HepG2 (cell line): Measurements from ENCODE around the gene TLCD1. TPM values are rescaled to one million over a fixed set of nuclear protein-coding genes. Genes with fewer than 3 reads are reported as not detected.

Experiments used
- ATAC-seq: fragments of 200-7000 bp; cut with Tn5 transposase; 3 replicates; pipeline ENCODE4 v1.9.1; 2020; ENCODE audit warnings: mild to moderate bottlenecking, moderate library complexity
- BruUV-seq: library from RNA; stranded (reverse); fragments of 400-500 nt; replicated peaks from 2 replicates; lab custom pipeline; 2021; lab: Mats Ljungman, UMichigan
- CTCF ChIA-PET: fragments of 300-600 bp; formaldehyde crosslinking; extraction: SDS; loops from one replicate; lab custom pipeline; 2021; ENCODE audit warnings: low total read pairs, inconsistent platforms, low intra/inter-chr PET ratio; lab: Yijun Ruan, JAX
- POLR2A ChIA-PET: fragments of 350-600 bp; sonication (Branson Sonifier 250); formaldehyde crosslinking; loops from one replicate; lab custom pipeline; 2020; ENCODE audit warnings: antibody characterized with exemption, inconsistent platforms; lab: Yijun Ruan, JAX
- DNase-seq: peaks from one replicate; pipeline ENCODE4 v3.0.0-alpha.2; 2015; ENCODE audit warnings: low spot score
- FAIRE-seq: peaks from 3 replicates; lab custom pipeline; 2011; peaks lifted over from hg19 to GRCh38; lab: Jason Lieb, UNC
- H2AFZ ChIP-seq: one replicate; pipeline ENCODE4 v1.6.1; 2011; ENCODE audit warnings: low read length, inconsistent platforms
- H3K27ac ChIP-seq: fragments of 300-600 bp; 3 replicates; pipeline ENCODE4 v1.8.0; 2011; ENCODE audit warnings: mixed run types, mild to moderate bottlenecking, mixed read lengths, low read length, inconsistent platforms; ENCODE audit not compliant: insufficient read depth; ENCODE audit errors: extremely low read length
- H3K27me3 ChIP-seq, 2 experiments: fragments of 200-600 bp in 1 of 2; 2 replicates in 1 of 2; 3 replicates in 1 of 2; pipeline versions ENCODE4 v1.6.0 to v1.8.0; 2011; ENCODE audit warnings: low read length in 2 of 2, mild to moderate bottlenecking in 2 of 2, moderate library complexity in 2 of 2, inconsistent platforms in 1 of 2; ENCODE audit not compliant: insufficient read depth in 2 of 2, control insufficient read depth in 1 of 2
- H3K36me3 ChIP-seq, 2 experiments: fragments of 200-600 bp in 1 of 2; replicated peaks in 1 of 2; 2 replicates in 1 of 2; 3 replicates in 1 of 2; pipeline versions ENCODE4 v1.5.1 to v1.8.0; 2011; ENCODE audit warnings: low read length in 2 of 2, inconsistent platforms in 1 of 2; ENCODE audit not compliant: insufficient read depth in 2 of 2, control insufficient read depth in 1 of 2
- H3K4me1 ChIP-seq: 2 replicates; pipeline ENCODE4 v1.5.1; 2012; ENCODE audit warnings: low read length, inconsistent platforms; ENCODE audit not compliant: insufficient read depth
- H3K4me2 ChIP-seq: 2 replicates; pipeline ENCODE4 v1.6.0; 2011; ENCODE audit warnings: low read depth, low read length, inconsistent platforms
- H3K4me3 ChIP-seq, 3 experiments: fragments of 200-600 bp in 1 of 3; sonication (generic), shearing (Covaris generic) in 1 of 3; replicated peaks in 1 of 3; 2 replicates each; pipeline ENCODE4 v1.5.1; 2011 to 2016; ENCODE audit warnings: low read length in 3 of 3, inconsistent platforms in 2 of 3, low read depth in 2 of 3, mild to moderate bottlenecking in 2 of 3, control low read depth in 1 of 3, mixed read lengths in 1 of 3; ENCODE audit not compliant: insufficient read depth in 1 of 3
- H3K79me2 ChIP-seq: one replicate; pipeline ENCODE4 v1.6.1; 2011; ENCODE audit warnings: low read length, inconsistent platforms; ENCODE audit not compliant: insufficient read depth
- H3K9ac ChIP-seq: 2 replicates; pipeline ENCODE4 v1.6.0; 2011; ENCODE audit warnings: mild to moderate bottlenecking, low read depth, low read length, inconsistent platforms; ENCODE audit not compliant: insufficient read depth
- H3K9me3 ChIP-seq: 2 replicates; pipeline ENCODE4 v1.5.1; 2012; ENCODE audit warnings: mild to moderate bottlenecking, low read length
- H4K20me1 ChIP-seq: 2 replicates; pipeline ENCODE4 v1.6.0; 2011; ENCODE audit warnings: inconsistent platforms, mild to moderate bottlenecking, low read length, moderate library complexity; ENCODE audit not compliant: insufficient read depth
- AHDC1 ChIP-seq: sonication (generic); formaldehyde crosslinking; IDR thresholded peaks from 2 replicates; pipeline ENCODE4 v1.5.1; 2020; ENCODE audit warnings: mild to moderate bottlenecking, missing genetic modification reagents, borderline replicate concordance
- CHCHD3 ChIP-seq: sonication (generic); formaldehyde crosslinking; IDR thresholded peaks from 2 replicates; pipeline ENCODE4 v1.8.0; 2022; ENCODE audit warnings: mild to moderate bottlenecking, missing genetic modification reagents, moderate library complexity
- MAFF ChIP-seq: IDR thresholded peaks from 2 replicates; pipeline ENCODE4 v1.6.1; 2011; ENCODE audit warnings: low read depth, low read length, improper control_type of control experiment
- PHB2 ChIP-seq: fragments of 450-650 bp; IDR thresholded peaks from 2 replicates; pipeline ENCODE4 v1.6.1; 2018; ENCODE audit not compliant: partially characterized antibody
- U2AF2 ChIP-seq: fragments of 200-400 bp; formaldehyde crosslinking; IDR thresholded peaks from 2 replicates; pipeline ENCODE4 v1.6.1; 2017; ENCODE audit warnings: low read depth, mild to moderate bottlenecking, low read length
- ZNF362 ChIP-seq: sonication (generic); formaldehyde crosslinking; IDR thresholded peaks from 2 replicates; pipeline ENCODE4 v1.4.0; 2020; ENCODE audit warnings: missing genetic modification reagents, mild to moderate bottlenecking, borderline replicate concordance
- ZNF670 ChIP-seq: sonication (generic); formaldehyde crosslinking; IDR thresholded peaks from 2 replicates; pipeline ENCODE4 v1.8.0; 2022; ENCODE audit warnings: mild to moderate bottlenecking, missing genetic modification reagents, borderline replicate concordance
- ZNF740 ChIP-seq: sonication (generic); formaldehyde crosslinking; IDR thresholded peaks from 2 replicates; pipeline ENCODE4 v1.4.0; 2020; ENCODE audit warnings: missing genetic modification reagents
- ZNF766 ChIP-seq: sonication (generic); formaldehyde crosslinking; IDR thresholded peaks from 2 replicates; pipeline ENCODE4 v1.5.0; 2020; ENCODE audit warnings: missing genetic modification reagents, borderline replicate concordance
- WGBS: methylation state at CpG from one replicate; pipeline ENCODE4 v1.1.6; 2017; ENCODE audit warnings: low lambda C conversion rate; 5-methylcytosine and 5-hydroxymethylcytosine counted together
- in situ Hi-C: cut with HindIII; loops from 2 replicates; pipeline ENCODE4 v1.10.0; 2017; ENCODE audit warnings: low pct_unique_long_range_greater_than_20kb; ENCODE audit not compliant: extremely low pct_ligation_motif_present
- intact Hi-C: fragments of 100-400 bp; cut with micrococcal nuclease; formaldehyde crosslinking; loops from one replicate; pipeline ENCODE4 v1.10.0; 2022; ENCODE audit not compliant: unreplicated experiment
- polyA plus RNA-seq, 8 experiments: library from polyadenylated mRNA; depleted of rRNA in 3 of 8; stranded (reverse) in 7 of 8; unstranded in 1 of 8; fragments of >200 nt; fragmentation: Illumina TruSeq in 4 of 8; extraction: Trizol in 4 of 8; gene quantifications; 2 replicates each; pipeline versions ENCODE4 v1.2.1 to v1.2.3, GENCODE V29; 2011 to 2016; ENCODE audit warnings: low read depth in 4 of 8, missing spikeins in 1 of 8, mixed read lengths in 1 of 8; ENCODE audit not compliant: insufficient read depth in 1 of 8
- total RNA-seq, 5 experiments: library from RNA; depleted of rRNA; stranded (reverse); fragments of >200 nt; fragmentation: Illumina TruSeq; extraction: Trizol; gene quantifications; 2 replicates each; pipeline ENCODE4 v1.2.3, GENCODE V29; 2016; ENCODE audit warnings: low read depth in 1 of 5

Gene TLCD1
- total and polyA plus RNA-seq, 2 of the 13 experiments (the other 11 are each of a cell fraction or from before 2014, with no cell fraction given), result 14.9 to 19.6 TPM

- TF ChIP-seq ZNF740 (CRISPR knock-in tag) (no peak), U2AF2 (no peak), MAFF (no peak), CHCHD3 (CRISPR knock-in tag) (no peak), ZNF362 (CRISPR knock-in tag) (no peak), PHB2 (no peak), ZNF766 (CRISPR knock-in tag) (no peak)
- TF ChIP-seq, all 625 proteins: peak for 0
Observed at GRCh38 chr17:28774206-28774605, 48.2 kb upstream of the TLCD1 start (continued).

- peaks cover 16% of the 10 kb centered on the region for H3K79me2 ChIP-seq
- H3K4me2 ChIP-seq, result no peak overlapping the region
- 93% methylated on average over 6 of the region's 6 CpGs for WGBS
- no peaks in the 10 kb centered on the region; a peak in 1 of 5 replicates for H3K27me3 ChIP-seq
- BruUV-seq, result no TSS peak
- H3K27ac ChIP-seq, result no peak overlapping the region
- intact Hi-C loops, result no loop called here
- peaks cover 0 to 2% of the 10 kb centered on the region in 2 experiments; a peak in 2 of 5 replicates for H3K36me3 ChIP-seq
- H3K4me3 ChIP-seq, result no peak overlapping the region
- no peak for ATAC-seq
- in situ Hi-C loops, result no loop called here
- ChIA-PET POLR2A (interaction anchor here (0.7 to 1.4 kb wide), 2 partner anchors 81 to 180 kb away, joined by 3 read pairs; partner anchors contain the start of gene ERAL1), CTCF (no interaction called here)
- no peak for DNase-seq
- H3K9me3 ChIP-seq, result no peaks in the 10 kb centered on the region
- no peaks in the 10 kb centered on the region for H3K4me1 ChIP-seq
- no peak overlapping the region for H3K9ac ChIP-seq
- no peak overlapping the region for H2AFZ ChIP-seq
- no peaks in the 10 kb centered on the region for H4K20me1 ChIP-seq
- no peak for FAIRE-seq
- TF ChIP-seq AHDC1 (CRISPR knock-in tag) (no peak), ZNF670 (CRISPR knock-in tag) (no peak)
Observed at GRCh38 chr17:28773736-28774135, 47.7 kb upstream of the TLCD1 start.
